ENCODE data around the gene YPEL1. TPM values are rescaled to one million over a fixed set of nuclear protein-coding genes. Genes with fewer than 3 reads are reported as not detected.

Gene YPEL1
- total RNA-seq, 1 donor from 2014 or later = 6.0 TPM

- DNase-seq (ENCODE audit: low spot score) = no peak
- Mint-ChIP-seq H3K36me3 (ENCODE audit: low read depth) (peaks cover 6% of the 10 kb centered on the region), H3K27me3 (ENCODE audit: low read depth) (no peaks in the 10 kb centered on the region), H3K27ac (ENCODE audit: unreplicated experiment) (no peak overlapping the region), H3K4me1 (ENCODE audit: low read depth) (no peaks in the 10 kb centered on the region), H3K9me3 (ENCODE audit: low read depth) (no peaks in the 10 kb centered on the region), H3K4me3 (ENCODE audit: unreplicated experiment) (no peak overlapping the region)
- no peak for TF ChIP-seq CTCF (IDR thresholded peaks at IDR 0.05)
Measured at GRCh38 chr22:21685164-21685513, 50.5 kb downstream of the YPEL1 start.

GRCh38 chr22:21684492-21685163, 51.0 kb downstream of the YPEL1 start:
- Mint-ChIP-seq H3K36me3 (ENCODE audit: low read depth) (peaks cover 3% of the 10 kb centered on the region), H3K4me1 (ENCODE audit: low read depth) (no peaks in the 10 kb centered on the region), H3K27ac (ENCODE audit: unreplicated experiment) (no peak overlapping the region), H3K4me3 (ENCODE audit: unreplicated experiment) (no peak overlapping the region), H3K9me3 (ENCODE audit: low read depth) (no peaks in the 10 kb centered on the region), H3K27me3 (ENCODE audit: low read depth) (no peaks in the 10 kb centered on the region)
- TF ChIP-seq CTCF (IDR thresholded peaks at IDR 0.05) = no peak
- no peak for DNase-seq (ENCODE audit: low spot score)

- Mint-ChIP-seq H3K27me3 (ENCODE audit: low read depth) (no peaks in the 10 kb centered on the region), H3K4me3 (ENCODE audit: unreplicated experiment) (no peak overlapping the region), H3K9me3 (ENCODE audit: low read depth) (no peaks in the 10 kb centered on the region), H3K27ac (ENCODE audit: unreplicated experiment) (no peak overlapping the region), H3K36me3 (ENCODE audit: low read depth) (peaks cover 4% of the 10 kb centered on the region), H3K4me1 (ENCODE audit: low read depth) (no peaks in the 10 kb centered on the region)
- no peak for TF ChIP-seq CTCF (IDR thresholded peaks at IDR 0.05)
- no peak for DNase-seq (ENCODE audit: low spot score)
Measured at GRCh38 chr22:21683401-21683811, 52.2 kb downstream of the YPEL1 start.

- no peaks in the 10 kb centered on the region for H3K9me3 Mint-ChIP-seq (ENCODE audit: low read depth)
- TF ChIP-seq CTCF (IDR thresholded peaks at IDR 0.05) = no peak
- peaks cover 4% of the 10 kb centered on the region for H3K36me3 Mint-ChIP-seq (ENCODE audit: low read depth)
- no peaks in the 10 kb centered on the region for H3K4me1 Mint-ChIP-seq (ENCODE audit: low read depth)
- H3K4me3 Mint-ChIP-seq (ENCODE audit: unreplicated experiment) = no peak overlapping the region
- no peak for DNase-seq (ENCODE audit: low spot score)
- no peak overlapping the region for H3K27ac Mint-ChIP-seq (ENCODE audit: unreplicated experiment)
- H3K27me3 Mint-ChIP-seq (ENCODE audit: low read depth) = no peaks in the 10 kb centered on the region
Measured at GRCh38 chr22:21682385-21683175, 53.0 kb downstream of the YPEL1 start.

GRCh38 chr22:21681566-21682370, 53.8 kb downstream of the YPEL1 start:
- Mint-ChIP-seq H3K4me3 (ENCODE audit: unreplicated experiment) (no peak overlapping the region), H3K27ac (ENCODE audit: unreplicated experiment) (no peak overlapping the region), H3K27me3 (ENCODE audit: low read depth) (no peaks in the 10 kb centered on the region), H3K36me3 (ENCODE audit: low read depth) (peaks cover 4% of the 10 kb centered on the region), H3K4me1 (ENCODE audit: low read depth) (no peaks in the 10 kb centered on the region), H3K9me3 (ENCODE audit: low read depth) (no peaks in the 10 kb centered on the region)
- no peak for TF ChIP-seq CTCF (IDR thresholded peaks at IDR 0.05)
- no peak for DNase-seq (ENCODE audit: low spot score)

Data from chondrocyte (in vitro differentiated cells).